Stomach (tissue), 4 donors: ENCODE results near the gene ITPRIP.

Experiments used
- EP300 ChIP-seq: sonication (generic); formaldehyde crosslinking; IDR thresholded peaks from one replicate; pipeline ENCODE4 v1.6.1; 2017; ENCODE audit warnings: antibody characterized with exemption
- POLR2A ChIP-seq, 4 donors: fragments of 450-650 bp; IDR thresholded peaks; one replicate each; pipeline ENCODE4 v1.6.1; 2016; ENCODE audit warnings: antibody characterized with exemption in 4 of 4, control low read depth in 2 of 4, mild to moderate bottlenecking in 1 of 4, moderate library complexity in 1 of 4
- POLR2AphosphoS5 ChIP-seq, 3 donors: sonication (generic); formaldehyde crosslinking; IDR thresholded peaks; one replicate each; pipeline ENCODE4 v1.6.1; 2016; ENCODE audit warnings: antibody characterized with exemption in 3 of 3
- TF ChIP-seq, protein P1 (sequence below), 7 experiments: fragments of 450-650 bp in 4 of 7; fragments of 200-600 bp in 3 of 7; sonication (generic) in 3 of 7; IDR thresholded peaks; one replicate each; pipeline ENCODE4 v1.5.1; 2016 to 2019; ENCODE audit warnings: antibody characterized with exemption in 7 of 7, control low read depth in 2 of 7, mild to moderate bottlenecking in 1 of 7

DNA sequence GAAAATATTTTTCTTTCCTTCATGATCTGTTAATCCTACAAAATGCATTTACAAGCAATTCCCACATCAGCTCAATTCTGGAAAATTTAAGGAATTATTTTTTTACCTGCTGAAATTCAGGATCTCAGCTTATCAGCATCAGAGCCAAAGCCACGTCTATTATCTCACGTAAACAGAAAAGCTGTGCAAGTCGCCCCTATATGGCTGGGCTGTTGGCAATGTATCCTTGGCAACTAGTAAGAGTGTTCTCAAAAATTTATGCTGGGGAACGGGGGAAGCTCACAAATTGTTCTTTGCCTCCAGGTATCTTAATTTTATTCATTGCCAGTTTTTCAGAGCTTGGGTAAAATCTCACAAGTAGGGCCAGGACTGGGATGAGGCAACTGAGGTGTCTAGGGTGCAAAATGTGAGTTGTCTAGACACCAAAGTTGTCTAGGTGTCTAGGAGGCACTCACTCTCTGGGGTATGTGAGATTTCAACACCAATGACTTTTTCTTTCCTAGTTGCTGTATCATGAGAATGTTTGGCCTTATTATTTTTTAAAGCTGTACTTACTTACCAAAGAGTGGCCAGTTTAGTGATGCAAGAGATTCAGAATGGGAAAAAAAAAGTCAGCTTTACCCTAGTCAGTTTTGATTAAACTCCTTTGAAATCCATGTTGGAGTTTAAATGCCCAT lies 64.2 kb downstream of the ITPRIP start:
- TF ChIP-seq, protein P1, sequence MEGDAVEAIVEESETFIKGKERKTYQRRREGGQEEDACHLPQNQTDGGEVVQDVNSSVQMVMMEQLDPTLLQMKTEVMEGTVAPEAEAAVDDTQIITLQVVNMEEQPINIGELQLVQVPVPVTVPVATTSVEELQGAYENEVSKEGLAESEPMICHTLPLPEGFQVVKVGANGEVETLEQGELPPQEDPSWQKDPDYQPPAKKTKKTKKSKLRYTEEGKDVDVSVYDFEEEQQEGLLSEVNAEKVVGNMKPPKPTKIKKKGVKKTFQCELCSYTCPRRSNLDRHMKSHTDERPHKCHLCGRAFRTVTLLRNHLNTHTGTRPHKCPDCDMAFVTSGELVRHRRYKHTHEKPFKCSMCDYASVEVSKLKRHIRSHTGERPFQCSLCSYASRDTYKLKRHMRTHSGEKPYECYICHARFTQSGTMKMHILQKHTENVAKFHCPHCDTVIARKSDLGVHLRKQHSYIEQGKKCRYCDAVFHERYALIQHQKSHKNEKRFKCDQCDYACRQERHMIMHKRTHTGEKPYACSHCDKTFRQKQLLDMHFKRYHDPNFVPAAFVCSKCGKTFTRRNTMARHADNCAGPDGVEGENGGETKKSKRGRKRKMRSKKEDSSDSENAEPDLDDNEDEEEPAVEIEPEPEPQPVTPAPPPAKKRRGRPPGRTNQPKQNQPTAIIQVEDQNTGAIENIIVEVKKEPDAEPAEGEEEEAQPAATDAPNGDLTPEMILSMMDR (IDR thresholded peaks at IDR 0.05) = no peak
- TF ChIP-seq POLR2A (IDR thresholded peaks at IDR 0.05) = no peak
- TF ChIP-seq POLR2AphosphoS5 (IDR thresholded peaks at IDR 0.05) = no peak
- no peak for TF ChIP-seq EP300
